ENCODE results near the gene EP300. TPM values are rescaled to one million over a fixed set of nuclear protein-coding genes. Genes with fewer than 3 reads are reported as not detected.

EP300 gene
- polyA plus RNA-seq, 1 donor from 2014 or later, result 13.9 TPM

GRCh38 chr22:41052661-41053490, 39.5 kb upstream of the EP300 start:
- Histone ChIP-seq H3F3A (ENCODE audit: insufficient read depth, low read length, poor library complexity, severe bottlenecking) (no peaks in the 10 kb centered on the region), H3K79me2 (replicated peaks; ENCODE audit: insufficient read depth, low read length) (no peaks in the 10 kb centered on the region), H3K36me3 (ENCODE audit: insufficient read depth, low read length) (no peaks in the 10 kb centered on the region), H3K27me3 (ENCODE audit: insufficient read depth, low read depth, low read length) (no peaks in the 10 kb centered on the region), H3K27ac (ENCODE audit: low read length) (no peak overlapping the region), H3K4me3 (ENCODE audit: low read length) (no peak overlapping the region), H3K4me2 (ENCODE audit: low read length) (no peak overlapping the region), H2AFZ (ENCODE audit: low read depth, low read length) (no peak overlapping the region), H3K9ac (ENCODE audit: low read length) (no peak overlapping the region), H3K9me2 (ENCODE audit: insufficient read depth, low read length) (no peaks in the 10 kb centered on the region), H3K9me3 (ENCODE audit: low read length) (no peaks in the 10 kb centered on the region), H4K20me1 (ENCODE audit: insufficient read depth) (no peaks in the 10 kb centered on the region)
- TF ChIP-seq RAD21 (conservative IDR thresholded peaks at IDR 0.05) (no peak), TAF1 (IDR thresholded peaks at IDR 0.05; ENCODE audit: low read depth) (no peak), POLR2AphosphoS5 (IDR thresholded peaks at IDR 0.05) (no peak), MXI1 (conservative IDR thresholded peaks at IDR 0.05; ENCODE audit: poor library complexity, severe bottlenecking) (no peak), EP300 (conservative IDR thresholded peaks at IDR 0.05; ENCODE audit: poor library complexity, severe bottlenecking) (no peak), SMC3 (conservative IDR thresholded peaks at IDR 0.05; ENCODE audit: poor library complexity) (no peak), EZH2 (IDR thresholded peaks at IDR 0.05; ENCODE audit: borderline replicate concordance, insufficient read depth, low read length, poor library complexity, severe bottlenecking) (no peak)

- Histone ChIP-seq H3K4me3 (ENCODE audit: low read length) (no peak overlapping the region), H2AFZ (ENCODE audit: low read depth, low read length) (no peak overlapping the region), H3K36me3 (ENCODE audit: insufficient read depth, low read length) (no peaks in the 10 kb centered on the region), H3K9me2 (ENCODE audit: insufficient read depth, low read length) (no peaks in the 10 kb centered on the region), H3K27me3 (ENCODE audit: insufficient read depth, low read depth, low read length) (no peaks in the 10 kb centered on the region), H4K20me1 (ENCODE audit: insufficient read depth) (no peaks in the 10 kb centered on the region), H3K9me3 (ENCODE audit: low read length) (no peaks in the 10 kb centered on the region), H3K79me2 (replicated peaks; ENCODE audit: insufficient read depth, low read length) (no peaks in the 10 kb centered on the region), H3K27ac (ENCODE audit: low read length) (no peak overlapping the region), H3F3A (ENCODE audit: insufficient read depth, low read length, poor library complexity, severe bottlenecking) (no peaks in the 10 kb centered on the region), H3K9ac (ENCODE audit: low read length) (no peak overlapping the region), H3K4me2 (ENCODE audit: low read length) (no peak overlapping the region)
- TF ChIP-seq EP300 (conservative IDR thresholded peaks at IDR 0.05; ENCODE audit: poor library complexity, severe bottlenecking) (no peak), POLR2AphosphoS5 (IDR thresholded peaks at IDR 0.05) (no peak), TAF1 (IDR thresholded peaks at IDR 0.05; ENCODE audit: low read depth) (no peak), REST (IDR thresholded peaks at IDR 0.05; ENCODE audit: borderline replicate concordance) (no peak), CTCF (IDR thresholded peaks at IDR 0.05; ENCODE audit: poor library complexity, severe bottlenecking) (no peak), EZH2 (IDR thresholded peaks at IDR 0.05; ENCODE audit: borderline replicate concordance, insufficient read depth, low read length, poor library complexity, severe bottlenecking) (no peak), RAD21 (conservative IDR thresholded peaks at IDR 0.05) (no peak), MXI1 (conservative IDR thresholded peaks at IDR 0.05; ENCODE audit: poor library complexity, severe bottlenecking) (no peak), SMC3 (conservative IDR thresholded peaks at IDR 0.05; ENCODE audit: poor library complexity) (no peak)
Measured at GRCh38 chr22:41057076-41057475, 35.3 kb upstream of the EP300 start.
